GM19463 (cell line): ENCODE results near the gene RNU6-8.
A peak's percentile ranks its signal among the peaks of the same experiment; 100 is the strongest.

Experiments used
- ATAC-seq: cut with Tn5 transposase; IDR thresholded peaks from one replicate; pipeline ENCODE4 v1.9.1; 2021; ENCODE audit warnings: mild to moderate bottlenecking, moderate library complexity; ENCODE audit not compliant: unreplicated experiment

The RNU6-8 gene

DNA sequence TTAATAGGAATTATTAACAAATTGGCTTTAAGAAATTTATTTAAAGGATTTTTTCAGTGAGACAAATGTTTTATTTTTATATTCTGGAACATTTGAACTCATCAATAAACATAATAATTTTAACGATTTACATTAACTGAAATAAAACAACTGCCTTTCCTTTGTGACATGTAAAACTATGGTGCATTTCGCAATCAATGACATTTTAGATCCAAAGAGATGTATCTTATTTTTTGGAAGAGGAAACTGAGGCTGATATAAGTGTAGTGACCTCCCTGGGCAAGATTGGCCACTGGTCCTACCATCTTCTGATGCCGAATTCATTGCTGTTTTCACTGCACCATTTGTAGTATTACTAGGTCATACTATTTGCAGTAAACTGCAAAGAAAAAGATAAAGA is 2.5 kb upstream of the RNU6-8 start:
- ATAC-seq = no peak

DNA sequence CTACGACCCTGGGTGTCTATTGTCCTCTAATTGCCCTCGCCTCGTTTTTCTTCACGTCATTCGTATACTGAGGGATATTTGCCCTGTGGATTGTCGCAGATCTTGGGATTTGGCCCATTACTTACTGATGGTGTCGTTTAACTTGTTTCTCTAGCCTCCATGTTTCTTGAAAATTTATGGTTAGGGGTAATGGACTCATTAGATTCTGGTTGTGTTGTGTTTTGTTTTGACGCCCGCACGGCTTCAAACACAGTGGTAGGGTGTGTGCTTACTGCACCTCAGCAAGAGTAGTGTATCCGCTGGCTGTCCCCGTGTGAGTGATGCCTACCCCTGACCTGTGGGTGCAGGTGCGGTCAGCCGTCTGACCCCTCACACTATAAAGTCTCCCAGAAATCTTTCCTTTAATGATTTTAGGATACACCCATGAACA is 874 bp upstream of the RNU6-8 start:
- ATAC-seq = no peak

DNA sequence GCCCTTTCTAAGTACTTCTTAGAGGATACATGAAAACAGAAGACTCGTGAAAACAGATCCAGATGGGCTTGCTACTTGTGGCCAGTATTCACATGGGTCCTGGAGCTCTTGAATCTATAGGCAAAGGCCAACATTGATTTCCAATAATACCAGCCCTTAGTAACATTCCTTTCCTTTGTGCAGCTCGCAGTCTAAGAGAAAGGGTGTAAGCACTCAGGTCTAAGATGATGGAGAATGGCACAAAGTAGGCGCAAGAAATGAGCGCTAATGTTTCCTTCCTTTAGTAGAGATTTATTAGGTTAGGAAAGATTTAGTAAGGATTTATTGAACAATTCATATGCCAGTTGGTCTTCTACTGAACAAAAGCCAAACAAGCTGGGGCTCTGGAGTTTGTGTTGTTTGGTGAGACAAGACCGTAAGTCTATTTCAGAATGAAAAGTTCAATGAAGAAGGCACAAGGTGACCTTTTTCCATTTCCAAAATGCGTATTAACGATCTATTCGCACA is 525 bp downstream of the RNU6-8 start:
- no peak for ATAC-seq

DNA sequence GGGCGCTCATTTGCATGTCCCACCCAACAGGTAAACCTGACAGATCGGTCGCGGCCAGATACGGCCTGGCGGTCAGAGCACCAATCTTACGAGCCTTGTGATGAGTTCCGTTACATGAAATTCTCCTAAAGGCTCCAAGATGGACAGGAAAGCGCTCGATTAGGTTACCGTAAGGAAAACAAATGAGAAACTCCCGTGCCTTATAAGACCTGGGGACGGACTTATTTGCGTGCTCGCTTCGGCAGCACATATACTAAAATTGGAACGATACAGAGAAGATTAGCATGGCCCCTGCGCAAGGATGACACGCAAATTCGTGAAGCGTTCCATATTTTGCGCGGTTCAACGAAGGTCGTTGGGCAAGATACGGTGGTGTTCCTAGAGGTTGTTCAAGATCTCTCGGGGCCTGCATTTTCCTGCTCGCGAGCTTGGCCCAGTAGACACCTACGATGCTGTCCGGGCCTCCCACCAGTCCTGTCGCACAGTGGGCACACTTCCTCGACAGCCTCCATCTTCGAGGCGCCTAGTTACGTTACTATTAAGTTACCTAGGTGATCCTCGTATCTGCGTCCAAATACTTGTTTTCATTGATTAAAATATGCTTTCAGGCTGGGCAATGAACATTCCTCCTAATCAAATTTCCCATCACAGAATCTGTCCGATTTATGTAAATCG is 1.1 kb downstream of the RNU6-8 start, which contains the start of gene RNU6-7:
Gene RNU6-7 (plus strand): TSS at position 230 of the 675 bp plus-strand sequence.
- ATAC-seq = no peak

DNA sequence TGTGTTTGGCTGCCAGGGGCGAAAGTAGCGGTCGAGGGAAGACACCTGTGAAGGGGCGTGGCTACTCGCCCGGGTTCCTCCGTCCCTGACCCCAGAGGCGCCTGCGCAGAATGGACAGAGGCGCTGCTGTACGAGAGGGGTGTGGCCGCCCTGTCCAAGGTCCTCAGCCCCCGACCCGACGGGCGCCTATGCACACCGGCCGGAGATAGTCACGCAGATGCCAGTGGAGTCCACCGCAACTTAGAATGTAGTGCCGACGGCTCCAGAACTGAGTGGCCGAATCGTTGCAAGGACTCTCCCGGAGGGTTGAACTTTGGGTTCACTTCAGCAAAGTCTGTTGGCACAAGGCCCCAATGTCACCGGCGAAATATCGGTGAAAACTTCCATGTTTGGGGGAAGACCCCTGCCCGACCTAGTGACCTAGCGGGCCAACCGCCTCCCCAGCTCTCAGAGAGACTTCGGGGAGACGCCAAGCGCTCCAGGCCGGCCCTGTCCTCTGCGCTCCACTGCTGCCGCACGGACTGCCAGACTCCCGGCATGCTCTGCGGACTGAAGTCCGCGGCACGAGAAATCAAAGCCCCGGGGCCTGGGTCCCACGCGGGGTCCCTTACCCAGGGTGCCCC is 1.8 kb downstream of the RNU6-8 start:
- peak; percentile 51 for ATAC-seq

DNA sequence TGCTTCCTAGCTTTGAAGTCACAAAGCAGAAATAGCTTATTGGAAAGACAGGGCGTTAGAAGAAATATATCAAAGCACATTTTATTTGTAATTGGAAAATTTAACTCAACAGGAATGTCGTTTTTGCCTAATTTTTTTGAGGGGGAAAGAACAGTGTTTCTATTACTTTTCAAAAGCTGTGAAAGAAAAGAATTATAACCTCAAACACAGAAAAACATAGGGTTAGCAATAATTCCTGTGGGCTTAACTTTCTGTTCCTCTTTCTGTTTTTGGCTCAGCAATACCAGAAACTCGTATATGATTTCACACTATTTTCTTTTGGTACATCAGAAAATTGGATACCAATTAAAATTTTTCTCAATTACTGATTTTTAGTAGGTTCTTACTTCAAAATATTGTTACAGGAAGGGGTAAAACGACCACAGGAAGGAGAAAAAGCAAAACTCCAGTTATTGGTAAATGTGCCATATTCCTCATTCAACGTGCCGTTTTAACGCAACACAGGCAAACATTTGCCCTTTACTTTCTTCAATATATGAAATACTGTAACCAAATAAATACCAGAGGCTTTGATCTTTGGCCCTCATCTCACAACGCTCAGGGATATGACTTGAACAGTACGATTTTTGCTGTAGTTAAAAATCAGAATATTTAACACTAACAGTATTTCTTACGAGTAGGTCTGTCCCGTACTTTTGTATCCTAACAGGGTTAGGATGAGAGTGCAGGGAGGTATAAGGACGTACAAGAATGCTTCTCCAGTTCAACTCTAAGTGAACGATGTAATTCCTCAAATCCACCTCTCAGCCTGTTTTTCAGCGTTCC is 2.5 kb downstream of the RNU6-8 start:
- no peak for ATAC-seq

DNA sequence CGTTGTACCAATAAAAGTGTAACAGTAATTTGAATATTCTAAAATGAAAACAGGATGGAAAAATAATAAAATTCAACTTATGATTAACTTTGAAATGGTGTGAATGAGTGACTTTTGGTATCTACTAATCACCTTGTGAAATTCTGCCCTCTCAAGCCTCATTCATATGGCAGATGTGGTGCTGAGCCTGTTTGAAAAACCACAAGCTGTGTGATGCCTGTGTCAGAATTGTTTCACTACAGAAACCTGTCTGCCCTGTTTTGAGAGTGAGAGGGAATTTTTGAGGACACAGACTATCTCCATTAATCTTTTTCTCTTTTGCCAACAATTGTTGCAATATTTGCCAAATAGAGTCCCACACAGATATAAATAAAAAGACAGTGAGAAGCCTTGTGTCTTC is 5.2 kb downstream of the RNU6-8 start:
- peak; percentile 51 for ATAC-seq

DNA sequence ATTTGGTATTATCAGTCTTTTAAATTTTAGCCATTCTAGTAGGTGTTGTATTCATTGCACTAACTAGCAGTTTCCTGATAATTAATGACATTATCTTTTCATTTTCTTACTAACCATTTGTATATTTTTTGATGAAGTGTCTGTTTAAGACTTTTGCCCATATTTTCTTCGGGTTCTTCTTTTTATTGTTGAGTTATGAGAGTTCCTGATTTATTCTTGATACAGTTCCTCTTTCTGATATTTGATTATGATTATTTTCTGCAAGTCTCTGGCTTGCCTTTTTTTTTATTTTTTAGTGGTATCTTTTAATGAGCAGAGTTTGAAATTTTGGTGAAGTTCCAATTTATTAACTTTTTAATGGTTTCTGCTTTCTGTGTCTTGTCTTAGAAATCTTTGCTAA is 7.4 kb downstream of the RNU6-8 start:
- no peak for ATAC-seq

DNA sequence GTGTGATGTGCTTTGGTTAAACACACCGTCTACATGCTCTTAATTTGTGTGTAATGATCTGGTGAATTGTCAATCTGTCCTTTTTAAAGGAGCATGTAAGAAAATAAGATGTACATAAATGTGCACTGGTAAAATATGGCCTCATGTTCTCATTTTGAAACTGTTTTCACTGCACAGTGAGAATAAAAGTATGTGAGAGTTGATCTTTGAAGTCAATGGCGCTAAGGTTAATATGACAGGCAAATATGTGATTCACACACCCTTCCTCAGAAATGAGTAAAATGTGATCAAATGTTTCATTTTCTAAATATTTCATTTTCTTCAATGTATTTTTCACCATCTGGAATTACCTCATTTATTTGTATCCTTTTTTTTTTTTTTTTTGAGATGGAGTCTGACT is 9.5 kb downstream of the RNU6-8 start:
- ATAC-seq = no peak

DNA sequence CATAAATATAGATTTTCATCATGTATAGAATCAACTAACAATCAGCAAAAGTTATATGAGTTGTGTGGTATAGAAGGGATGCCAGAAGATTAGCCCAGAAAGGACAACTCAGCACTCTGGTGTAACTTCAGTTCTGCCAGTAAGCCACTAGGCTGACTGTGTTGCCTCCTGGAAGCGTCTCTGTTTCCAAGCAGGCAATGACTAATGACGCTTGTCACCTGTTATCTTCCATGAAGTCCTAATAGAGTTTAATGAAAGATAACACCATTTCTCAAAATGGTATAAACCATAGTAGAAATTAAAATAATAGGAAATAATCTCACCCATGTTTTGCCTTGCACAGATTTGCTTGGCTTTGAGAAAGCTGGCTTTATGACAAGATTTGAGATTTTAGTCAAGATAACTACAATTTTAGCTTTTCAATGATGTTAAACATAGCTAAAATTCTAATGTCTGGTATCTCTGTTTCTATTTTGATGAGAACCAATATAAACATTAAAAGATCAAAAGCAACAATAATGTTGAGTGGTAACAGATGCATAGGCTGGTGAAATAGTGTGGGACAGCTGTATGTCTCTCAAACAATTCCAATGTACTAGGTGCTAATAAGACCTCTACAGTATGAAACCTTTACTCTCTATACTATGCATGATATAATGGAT is 10.2 kb downstream of the RNU6-8 start:
- no peak for ATAC-seq

DNA sequence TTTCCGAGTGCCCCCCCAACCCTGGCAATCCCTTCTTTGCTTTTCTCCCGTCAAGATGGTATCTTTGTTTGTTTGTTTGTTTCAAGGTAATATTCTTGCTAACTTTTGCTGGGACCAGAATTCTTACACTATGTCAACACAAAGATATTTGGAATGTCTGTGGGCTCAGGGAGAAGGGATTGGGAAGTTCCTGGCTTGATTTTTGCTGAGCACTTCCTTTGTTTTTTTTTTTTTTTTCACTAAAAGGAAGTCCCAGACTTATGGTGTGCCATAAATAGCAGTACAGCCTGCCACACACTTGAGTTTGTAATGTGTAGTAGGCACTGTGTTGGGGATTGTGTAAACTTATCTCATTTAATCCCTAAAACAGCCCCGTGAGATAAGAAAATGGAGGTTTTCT is 12.4 kb downstream of the RNU6-8 start:
- no peak for ATAC-seq

DNA sequence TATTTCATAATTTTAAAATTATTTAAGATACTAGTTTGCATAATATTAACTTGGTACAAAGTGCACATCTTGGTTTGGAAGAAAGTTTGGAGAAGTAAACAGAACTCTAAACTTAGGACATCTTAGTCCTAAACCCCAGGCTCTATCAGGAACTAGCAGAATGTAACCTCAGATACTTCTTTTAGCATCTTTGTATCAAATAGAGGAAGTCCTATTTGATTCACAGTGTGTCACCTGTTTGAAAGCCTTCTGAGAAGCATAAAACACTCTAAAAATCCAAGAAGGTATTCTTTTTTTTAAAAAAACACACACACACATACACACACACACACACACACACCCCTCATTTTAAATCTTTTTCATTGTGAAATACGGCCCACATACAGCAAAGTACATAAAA is 13.3 kb downstream of the RNU6-8 start:
- no peak for ATAC-seq

DNA sequence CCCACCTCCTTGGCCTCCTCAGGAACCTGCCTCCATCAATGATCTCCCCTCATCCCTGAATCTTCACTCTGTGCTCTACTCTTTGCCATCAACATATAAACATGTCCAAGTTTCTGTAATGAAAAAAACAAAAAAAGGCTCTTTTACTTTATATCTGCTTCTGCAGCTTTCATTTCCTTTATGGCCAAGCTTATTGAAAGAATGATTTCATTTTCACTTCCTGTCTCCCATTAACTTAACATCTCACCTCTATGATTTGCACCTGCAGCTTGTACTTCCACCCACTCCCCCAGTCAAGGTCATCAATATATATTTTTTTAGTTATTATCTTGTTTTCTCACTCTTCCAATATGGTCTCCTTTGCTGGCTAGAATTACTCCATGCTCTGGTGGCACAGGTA is 16.8 kb downstream of the RNU6-8 start:
- no peak for ATAC-seq

DNA sequence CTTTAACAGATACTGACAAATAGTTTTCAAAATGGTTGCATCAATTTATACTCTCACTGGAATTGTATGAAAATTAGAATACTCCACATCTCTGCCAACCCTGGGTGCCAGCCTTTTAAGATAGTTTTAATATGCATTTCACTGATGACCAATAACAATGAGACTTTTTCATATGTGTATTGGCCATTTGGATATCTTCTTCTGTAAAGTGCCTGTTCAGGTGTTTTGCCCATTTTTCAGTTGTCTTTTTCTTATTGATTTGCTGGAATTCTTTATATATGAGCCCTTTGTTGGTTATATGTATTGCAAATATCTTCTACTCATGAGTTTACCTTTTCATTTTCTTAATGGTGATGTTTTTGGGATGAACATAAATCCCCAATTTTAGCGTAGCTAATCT is 18.0 kb downstream of the RNU6-8 start:
- ATAC-seq = no peak

DNA sequence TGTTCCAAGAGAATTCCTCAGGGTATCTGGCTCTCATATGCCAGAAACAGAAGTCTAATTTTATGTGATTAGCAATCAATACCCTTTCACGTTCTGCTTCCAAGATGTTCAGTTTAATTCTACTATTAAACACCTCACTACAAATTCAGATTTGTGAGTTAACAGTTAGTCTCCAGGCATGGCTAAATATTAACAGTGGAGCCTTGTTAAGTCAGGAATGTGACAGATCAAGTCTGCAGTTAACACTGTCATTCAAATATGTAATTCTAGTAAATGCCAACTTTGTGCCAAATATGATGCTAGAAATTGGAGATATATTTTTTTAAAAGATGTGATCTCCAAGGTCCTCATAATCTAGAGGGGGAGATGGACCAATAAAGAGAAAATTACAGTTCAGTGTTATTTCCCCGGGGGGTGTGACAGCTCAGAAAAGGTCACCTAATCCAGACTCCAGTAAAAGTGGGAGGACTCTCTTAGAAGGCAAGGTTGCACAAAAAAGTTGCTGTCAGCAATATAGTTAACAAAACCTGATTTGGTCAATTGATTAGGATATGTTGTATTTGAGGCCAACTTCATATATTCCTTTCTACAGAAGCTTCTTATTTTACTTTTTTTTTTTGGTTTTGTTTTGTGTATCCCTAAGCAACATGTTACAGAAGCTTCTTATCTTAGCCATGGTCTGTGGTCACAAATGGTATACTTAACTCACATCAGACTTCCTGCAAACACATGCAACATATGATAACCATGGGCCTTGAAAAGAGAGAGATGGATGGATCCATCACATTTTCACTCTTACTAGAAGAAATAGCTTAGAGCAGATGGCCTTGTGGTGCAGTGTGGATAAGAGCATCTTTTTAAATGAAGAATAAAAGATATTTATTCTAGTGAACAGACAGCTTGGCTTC is 19.7 kb downstream of the RNU6-8 start:
- ATAC-seq = no peak

DNA sequence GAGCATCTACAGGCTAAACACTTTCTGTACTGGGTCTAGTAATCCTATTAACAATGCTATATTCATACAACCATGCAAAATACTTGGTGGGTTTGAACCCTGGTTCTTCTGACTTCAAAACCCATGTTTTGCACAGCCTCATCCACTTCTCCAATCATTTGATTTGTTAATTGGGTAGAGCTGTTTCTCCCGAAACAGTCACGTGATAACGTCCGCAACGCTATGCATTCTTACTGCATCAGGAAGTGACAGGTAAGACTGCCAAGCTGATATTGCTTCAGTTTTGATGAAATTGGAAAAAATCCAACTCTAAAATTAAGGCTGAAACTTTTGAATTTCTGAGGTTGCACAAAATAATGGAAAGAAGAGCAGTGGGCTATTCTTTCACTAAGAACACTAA is 31.6 kb downstream of the RNU6-8 start:
- no peak for ATAC-seq

DNA sequence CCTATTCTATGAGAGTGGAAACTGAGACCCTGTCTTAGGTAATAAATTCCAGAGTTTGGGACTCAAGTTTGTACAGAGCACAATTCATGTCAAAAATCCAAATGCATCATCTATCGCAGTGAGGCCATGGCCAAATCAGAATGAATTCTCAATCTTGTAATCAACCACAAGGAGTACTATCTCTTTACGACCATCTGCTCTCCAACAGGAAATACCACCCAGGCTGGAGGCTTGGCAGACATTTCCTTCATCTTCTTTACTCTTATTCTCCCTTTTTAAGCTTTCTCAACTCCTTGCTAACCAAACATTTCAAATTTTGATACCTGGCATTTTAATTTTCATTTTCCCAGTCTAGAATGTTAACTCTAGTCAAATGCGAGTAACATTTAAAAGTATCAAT is 33.9 kb downstream of the RNU6-8 start:
- no peak for ATAC-seq

DNA sequence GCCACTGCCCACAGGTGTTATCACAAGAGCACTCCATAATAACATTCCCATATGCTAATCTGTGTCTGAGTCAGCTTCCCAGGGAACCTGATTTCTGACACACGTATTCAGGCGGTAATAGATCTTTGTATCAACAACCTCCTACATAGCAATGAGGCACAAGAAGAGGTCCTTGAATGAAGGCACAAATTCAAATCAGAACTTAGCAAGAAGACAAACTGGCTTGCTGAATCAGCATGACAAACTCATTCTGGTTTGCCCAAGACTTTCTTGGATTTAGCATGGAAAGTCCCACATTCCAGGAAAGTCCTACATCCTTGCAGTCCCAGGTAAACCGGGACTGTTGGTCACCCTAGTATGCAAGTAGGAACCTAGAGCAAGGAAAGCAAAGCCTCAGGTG is 35.2 kb downstream of the RNU6-8 start:
- ATAC-seq = no peak

DNA sequence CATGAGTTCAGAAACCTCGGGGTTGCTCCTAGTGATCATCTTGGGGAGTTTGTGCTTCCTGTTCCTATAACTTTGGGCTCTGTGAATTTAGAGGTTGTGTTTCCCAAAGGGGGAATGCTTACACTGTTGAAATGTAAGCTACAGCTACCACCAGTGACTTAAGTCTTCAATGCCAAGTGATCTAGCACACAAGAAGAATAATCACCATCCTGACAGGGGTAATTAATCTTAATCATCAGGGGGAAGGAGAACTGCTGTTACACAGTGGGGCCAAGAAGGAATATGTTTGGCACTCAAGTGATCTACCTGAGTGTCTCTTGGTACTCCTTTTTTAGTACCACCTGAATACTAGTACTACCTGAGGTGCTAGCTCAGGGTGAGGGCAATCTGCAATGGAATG is 36.1 kb downstream of the RNU6-8 start:
- no peak for ATAC-seq

DNA sequence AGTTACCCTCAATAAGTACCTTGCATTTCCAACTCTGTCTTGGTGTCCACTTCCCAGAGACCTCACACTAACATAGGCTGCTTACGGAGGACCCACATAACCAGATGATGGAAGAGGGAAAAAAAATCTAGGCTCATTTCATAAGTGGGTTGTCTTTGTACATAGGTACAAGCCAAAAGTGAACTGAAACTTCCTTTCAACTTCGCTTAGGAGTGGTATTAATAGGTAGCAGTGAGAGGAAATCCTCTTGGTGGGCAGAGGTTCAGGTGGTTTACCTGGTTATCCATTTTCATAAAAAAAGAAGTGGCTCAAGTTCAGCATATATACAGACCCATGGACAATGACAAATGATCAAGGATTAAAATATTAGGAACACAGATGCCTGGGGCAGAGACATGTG is 37.0 kb downstream of the RNU6-8 start:
- ATAC-seq = no peak
